Measurements from ENCODE around the gene ABCB9. TPM values are rescaled to one million over a fixed set of nuclear protein-coding genes. Genes with fewer than 3 reads are reported as not detected.

ABCB9 gene
- total RNA-seq, 1 experiment from 2014 or later = 4.6 TPM

- H2BK5ac ChIP-seq (ENCODE audit: insufficient read length, low read length) = no peak overlapping the region
- no peak overlapping the region for H3K4ac ChIP-seq (ENCODE audit: low read depth, low read length)
- H2BK120ac ChIP-seq (ENCODE audit: low read depth, low read length, poor library complexity, severe bottlenecking) = no peak overlapping the region
- no peak overlapping the region for H3K9ac ChIP-seq (ENCODE audit: extremely low read depth, insufficient read length, low read length)
- peaks cover 11 to 32% of the 10 kb centered on the region in 2 experiments for H3K4me1 Mint-ChIP-seq
- H3K14ac ChIP-seq (ENCODE audit: insufficient read depth, low read length) = no peak overlapping the region
- no peak overlapping the region for H4K8ac ChIP-seq (replicated peaks; ENCODE audit: insufficient read length, low read depth, low read length)
- no peaks in the 10 kb centered on the region for H3K79me1 ChIP-seq (ENCODE audit: insufficient read depth, low read depth, low read length, poor library complexity, severe bottlenecking)
- no peak for TF ChIP-seq CTCF (conservative IDR thresholded peaks at IDR 0.05)
- no peak overlapping the region for H2BK20ac ChIP-seq (ENCODE audit: low read depth, low read length, poor library complexity, severe bottlenecking)
- H3K4me2 ChIP-seq (ENCODE audit: insufficient read depth, insufficient read length, low read length) = no peak overlapping the region
- H3K27ac ChIP-seq (ENCODE audit: insufficient read length, low read depth, low read length) = no peak overlapping the region
- no peak overlapping the region for H2BK12ac ChIP-seq (ENCODE audit: insufficient read length, low read depth, low read length)
- no peak overlapping the region for H2AK5ac ChIP-seq (ENCODE audit: insufficient read length, low read length)
- H3K36me3 Mint-ChIP-seq (ENCODE audit: insufficient read depth in 1 of 3, low read depth in 3 of 3) = peaks cover 0 to 15% (median 8%) of the 10 kb centered on the region in 3 experiments; a peak in 3 of 7 replicates
- H3K4me3 Mint-ChIP-seq = peak overlapping the region; percentile 29 to 41; a peak in 2 of 5 replicates
- DNase-seq = no peak
- no peak overlapping the region for H3T11ph ChIP-seq (ENCODE audit: low read length)
- no peak overlapping the region for H3K23ac ChIP-seq (ENCODE audit: insufficient read length, low read depth, low read length)
- H3K18ac ChIP-seq (ENCODE audit: insufficient read length, low read depth, low read length) = no peak overlapping the region
- H2BK15ac ChIP-seq (ENCODE audit: low read depth, low read length) = no peak overlapping the region
- no peak overlapping the region for H3K56ac ChIP-seq (ENCODE audit: insufficient read length, low read depth, low read length)
- H3K27me3 Mint-ChIP-seq (ENCODE audit: low read depth) = no peaks in the 10 kb centered on the region
- H4K5ac ChIP-seq (ENCODE audit: insufficient read length, low read depth, low read length) = no peak overlapping the region
- no peaks in the 10 kb centered on the region for H3K9me3 ChIP-seq (ENCODE audit: control insufficient read depth, low read depth, low read length)
- H3K79me2 ChIP-seq (ENCODE audit: insufficient read depth, low read length) = no peaks in the 10 kb centered on the region
- H3K9me3 Mint-ChIP-seq = no peaks in the 10 kb centered on the region
- H4K91ac ChIP-seq (ENCODE audit: insufficient read length, low read depth, low read length) = no peak overlapping the region
- peak overlapping the region in 1 of 3 experiments; percentile 23; a peak in 3 of 7 replicates for H3K27ac Mint-ChIP-seq
- peaks cover 8% of the 10 kb centered on the region; the same call in 1 of the 2 replicates for H3K4me1 ChIP-seq (ENCODE audit: insufficient read depth, low read length)
- peaks cover 12% of the 10 kb centered on the region for H3K23me2 ChIP-seq (ENCODE audit: insufficient read length, low read depth, low read length, poor library complexity, severe bottlenecking)
- no peak overlapping the region for H2AFZ ChIP-seq (ENCODE audit: low read length)
- H3K27me3 ChIP-seq (ENCODE audit: insufficient read depth, low read length) = no peaks in the 10 kb centered on the region
- H4K20me1 ChIP-seq (ENCODE audit: control insufficient read depth, insufficient read depth, insufficient read length) = no peaks in the 10 kb centered on the region
- no CpG with 5 or more reads among the region's 21 CpGs for WGBS (ENCODE audit: extremely low coverage, insufficient read length, low lambda C conversion rate)
These were observed 16.9 kb upstream of the ABCB9 start for GRCh38 chr12:122982963-122983788.
